ENCODE data around the gene PCSK1.

DNA sequence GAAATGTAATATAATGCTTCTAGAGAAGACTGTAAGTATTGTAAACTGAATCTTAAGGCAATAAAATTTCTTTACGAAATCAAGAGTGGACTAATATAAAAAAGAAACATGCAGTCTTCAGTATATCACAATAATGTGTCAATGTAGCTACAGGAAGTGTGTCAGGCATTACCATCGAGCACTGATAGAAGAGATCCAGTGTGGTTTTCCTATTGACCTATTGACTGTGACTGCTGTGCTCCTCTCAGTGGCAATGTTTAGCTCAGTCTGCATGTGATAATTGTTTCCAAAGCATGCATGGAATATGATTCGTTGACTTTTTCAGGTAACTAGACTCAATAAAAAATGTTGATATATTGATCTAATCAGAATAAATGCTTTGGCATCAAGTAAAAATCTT, 20.3 kb upstream of the PCSK1 start:
- no peak for TF ChIP-seq EZH2 (IDR thresholded peaks at IDR 0.05; ENCODE audit: insufficient read depth, poor library complexity, severe bottlenecking)
- TF ChIP-seq EZH2phosphoT487 (IDR thresholded peaks at IDR 0.05; ENCODE audit: insufficient read depth, low read depth), result no peak

Data from GM23248 (cell line).